ENCODE results near the gene STAT5A. TPM values are rescaled to one million over a fixed set of nuclear protein-coding genes. Genes with fewer than 3 reads are reported as not detected.
"Not testable (repeated sequence)": the region's sequence is repeated elsewhere in the genome, so short reads cannot be mapped to it uniquely, and the experiment has no call there.

STAT5A gene
- 100 to 1,000 TPM; 125 to 131 TPM for total RNA-seq

DNA sequence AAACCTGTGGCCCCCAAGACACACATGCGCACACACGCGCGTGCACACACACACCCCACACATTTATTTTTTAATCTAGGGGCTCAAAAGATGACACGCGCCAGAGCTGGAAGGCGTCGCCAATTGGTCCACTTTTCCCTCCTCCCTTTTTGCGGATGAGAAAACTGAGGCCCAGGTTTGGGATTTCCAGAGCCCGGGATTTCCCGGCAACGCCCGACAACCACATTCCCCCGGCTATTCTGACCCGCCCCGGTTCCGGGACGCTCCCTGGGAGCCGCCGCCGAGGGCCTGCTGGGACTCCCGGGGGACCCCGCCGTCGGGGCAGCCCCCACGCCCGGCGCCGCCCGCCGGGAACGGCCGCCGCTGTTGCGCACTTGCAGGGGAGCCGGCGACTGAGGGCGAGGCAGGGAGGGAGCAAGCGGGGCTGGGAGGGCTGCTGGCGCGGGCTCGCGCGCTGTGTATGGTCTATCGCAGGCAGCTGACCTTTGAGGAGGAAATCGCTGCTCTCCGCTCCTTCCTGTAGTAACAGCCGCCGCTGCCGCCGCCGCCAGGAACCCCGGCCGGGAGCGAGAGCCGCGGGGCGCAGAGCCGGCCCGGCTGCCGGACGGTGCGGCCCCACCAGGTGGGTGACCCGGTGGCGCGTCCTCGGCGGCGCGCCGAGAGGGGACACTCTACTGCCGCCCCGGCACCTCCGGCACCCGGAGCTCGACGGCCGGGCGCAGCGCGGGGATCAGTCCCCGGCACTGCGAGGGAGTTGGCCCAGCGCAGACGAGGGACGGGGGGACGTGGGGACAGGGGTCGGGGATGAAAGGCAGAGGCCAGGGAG lies at the start of gene STAT5A:
TSS of gene STAT5A (plus strand) at position 522 of the 826 bp plus-strand sequence. CDS start 914 bp downstream, outside the sequence.
- ATAC-seq (ENCODE audit: low read depth) (peak; percentile 84), DNase-seq (peak; percentile 85)
- Mint-ChIP-seq H3K4me3 (peak within 1 kb of the TSS; percentile 91), H3K36me3 (peaks cover 23% of the 10 kb centered on the region), H3K9me3 (no peaks in the 10 kb centered on the region), H3K27me3 (no peaks in the 10 kb centered on the region), H3K27ac (peak within 1 kb of the TSS; percentile 88), H3K4me1 (peaks cover 37% of the 10 kb centered on the region)
- POLR2A ChIA-PET = interaction anchor here (0.6 to 4.5 kb wide), 16 partner anchors 12 to 1798 kb away, joined by 3 to 108 read pairs (median 6); partner anchors contain the start of genes DHX58, EIF1, GHDC and KCNH4

DNA sequence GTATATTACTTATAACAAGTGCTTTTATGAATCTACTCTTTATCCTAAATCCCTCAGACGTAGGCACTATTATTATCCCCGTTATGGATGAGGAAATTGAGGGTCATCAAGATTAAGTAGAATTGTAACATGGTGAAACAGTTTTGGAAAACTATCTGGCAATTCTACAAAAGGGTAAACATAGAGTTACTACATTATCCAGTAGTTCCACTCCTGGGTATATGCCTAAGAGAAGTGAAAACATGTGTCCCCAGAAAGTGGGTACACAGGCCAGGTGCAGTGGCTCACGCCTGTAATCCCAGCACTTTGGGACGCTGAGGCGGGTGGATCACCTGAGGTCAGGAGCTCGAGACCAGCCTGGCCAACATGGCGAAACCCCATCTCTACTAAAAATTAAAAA lies 48.7 kb upstream of the STAT5A start:
- H3K4me3 Mint-ChIP-seq; H3K27ac Mint-ChIP-seq; ATAC-seq (ENCODE audit: low read depth); POLR2A ChIA-PET; H3K27me3 Mint-ChIP-seq; H3K36me3 Mint-ChIP-seq; DNase-seq; H3K9me3 Mint-ChIP-seq: not testable (repeated sequence)
- peaks cover 14% of the 10 kb centered on the region for H3K4me1 Mint-ChIP-seq

DNA sequence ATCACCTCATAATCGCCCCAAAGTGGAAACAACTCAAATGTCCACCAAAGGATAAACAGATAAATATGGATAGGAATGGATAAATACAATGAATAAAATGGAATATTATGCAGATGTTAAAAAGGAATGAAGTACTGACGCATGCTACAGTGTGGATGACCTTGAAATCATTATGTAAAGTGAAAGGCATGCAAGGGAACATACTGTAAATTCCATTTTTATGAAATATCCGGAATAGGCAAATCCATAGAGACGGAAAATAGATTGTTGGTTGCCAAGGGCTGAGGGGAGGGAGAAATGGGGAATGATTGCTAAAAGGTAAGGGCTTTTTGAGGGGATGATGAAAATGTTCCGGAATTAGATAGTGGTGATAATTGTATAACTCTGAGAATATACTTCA lies 48.1 kb upstream of the STAT5A start:
- H3K4me1 Mint-ChIP-seq = peaks cover 14% of the 10 kb centered on the region
- no peak overlapping the region for H3K4me3 Mint-ChIP-seq
- no peak overlapping the region for H3K27ac Mint-ChIP-seq
- peaks cover 3% of the 10 kb centered on the region for H3K36me3 Mint-ChIP-seq
- H3K27me3 Mint-ChIP-seq = no peaks in the 10 kb centered on the region
- POLR2A ChIA-PET = no interaction called here
- ATAC-seq (ENCODE audit: low read depth) (no peak), DNase-seq (no peak)
- no peaks in the 10 kb centered on the region for H3K9me3 Mint-ChIP-seq

DNA sequence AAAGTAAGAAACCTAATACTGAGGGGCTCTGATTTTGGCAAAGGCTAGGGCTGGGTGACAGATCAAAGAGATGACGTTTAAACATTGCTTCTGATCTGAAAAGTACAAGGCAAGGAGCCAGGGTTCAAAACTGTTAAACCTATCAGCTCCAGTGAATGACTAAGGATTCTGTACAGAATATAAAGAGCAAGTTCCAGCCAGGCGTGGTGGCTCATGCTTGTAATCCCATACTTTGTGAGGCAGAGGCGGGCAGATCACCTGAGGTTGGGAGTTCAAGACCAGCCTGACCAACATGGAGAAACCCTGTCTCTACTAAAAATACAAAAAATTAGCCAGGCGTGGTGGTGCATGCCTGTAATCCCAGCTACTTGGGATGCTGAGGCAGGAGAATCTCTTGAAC lies 47.4 kb upstream of the STAT5A start:
- H3K27ac Mint-ChIP-seq, POLR2A ChIA-PET: not testable (repeated sequence)
- peaks cover 16% of the 10 kb centered on the region for H3K4me1 Mint-ChIP-seq

DNA sequence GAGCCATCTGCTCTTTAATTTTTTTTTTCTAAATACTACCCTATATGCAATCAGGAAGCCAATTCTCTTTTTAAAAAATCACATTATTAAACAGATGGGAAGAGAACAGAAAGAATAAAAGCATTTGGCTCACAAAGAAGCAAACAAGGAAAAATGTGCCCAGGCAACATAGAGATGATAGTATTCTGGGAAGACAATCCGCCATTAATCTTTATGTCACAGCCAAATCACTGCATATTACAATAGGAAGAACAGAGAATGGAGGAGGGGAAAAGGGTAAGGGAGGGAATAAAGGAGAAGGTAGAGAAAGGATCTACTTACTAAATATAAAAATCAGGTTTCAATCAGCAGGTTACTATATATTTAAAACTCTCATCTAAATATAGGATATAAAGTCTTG lies 46.4 kb upstream of the STAT5A start:
- ATAC-seq (ENCODE audit: low read depth) (no peak), DNase-seq (no peak)
- H3K36me3 Mint-ChIP-seq = peaks cover 4% of the 10 kb centered on the region
- H3K27ac Mint-ChIP-seq = no peak overlapping the region
- H3K9me3 Mint-ChIP-seq = no peaks in the 10 kb centered on the region
- no peaks in the 10 kb centered on the region for H3K27me3 Mint-ChIP-seq
- POLR2A ChIA-PET = no interaction called here
- H3K4me1 Mint-ChIP-seq = peaks cover 19% of the 10 kb centered on the region
- no peak overlapping the region for H3K4me3 Mint-ChIP-seq

More for the DNA sequence above, 47.4 kb upstream of the STAT5A start:
- not testable (repeated sequence) for ATAC-seq (ENCODE audit: low read depth); H3K36me3 Mint-ChIP-seq; H3K9me3 Mint-ChIP-seq; DNase-seq; H3K27me3 Mint-ChIP-seq; H3K4me3 Mint-ChIP-seq

DNA sequence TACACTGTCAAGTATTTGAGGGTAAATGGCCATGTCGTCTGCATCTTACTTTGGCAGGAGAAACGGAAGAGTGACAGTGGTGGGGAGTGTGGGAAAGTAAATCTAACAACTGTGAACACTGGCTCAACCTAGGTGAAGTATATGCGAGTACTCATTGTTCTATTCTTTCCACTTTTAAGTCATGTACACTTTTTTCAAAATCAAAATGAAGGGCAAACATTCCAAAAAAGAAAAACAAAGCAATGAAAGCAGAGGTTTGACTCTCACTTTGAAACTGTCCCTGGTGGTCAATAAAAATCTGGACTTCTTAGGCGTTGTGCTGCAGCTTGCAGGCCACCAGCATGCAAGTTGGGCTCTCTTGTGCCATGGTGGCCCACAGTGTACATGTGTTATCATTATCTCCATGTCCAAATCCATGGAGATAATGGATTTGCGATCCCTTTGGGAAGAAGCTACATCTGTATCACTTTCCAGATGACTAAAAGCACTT lies 44.8 kb upstream of the STAT5A start:
- Mint-ChIP-seq H3K9me3 (no peaks in the 10 kb centered on the region), H3K27ac (no peak overlapping the region), H3K4me1 (peaks cover 29% of the 10 kb centered on the region), H3K4me3 (no peak overlapping the region), H3K36me3 (peaks cover 7% of the 10 kb centered on the region), H3K27me3 (no peaks in the 10 kb centered on the region)
- DNase-seq = no peak
- POLR2A ChIA-PET = no interaction called here
- ATAC-seq (ENCODE audit: low read depth) = no peak

DNA sequence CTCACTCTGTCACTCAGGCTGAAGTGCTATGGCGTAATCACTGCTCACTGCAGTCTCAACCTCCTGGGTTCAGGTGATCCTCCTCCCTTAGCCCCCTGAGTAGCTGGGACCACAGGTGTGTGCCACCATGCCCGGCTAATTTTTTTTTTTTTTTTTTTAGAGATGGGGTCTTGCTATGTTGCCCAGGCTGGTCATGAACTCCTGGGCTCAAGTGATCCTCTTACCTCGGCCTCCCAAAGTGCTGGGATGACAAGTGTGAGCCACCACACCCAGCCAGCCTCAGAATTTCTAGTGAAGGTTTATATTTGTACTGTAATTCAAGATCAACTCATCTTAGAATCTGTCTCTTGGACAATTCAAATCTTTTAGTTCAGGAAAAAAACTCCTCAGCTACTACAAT lies 44.2 kb upstream of the STAT5A start:
- DNase-seq; H3K27ac Mint-ChIP-seq; ATAC-seq (ENCODE audit: low read depth); H3K27me3 Mint-ChIP-seq; H3K9me3 Mint-ChIP-seq; H3K4me3 Mint-ChIP-seq; POLR2A ChIA-PET; H3K36me3 Mint-ChIP-seq: not testable (repeated sequence)
- peaks cover 32% of the 10 kb centered on the region for H3K4me1 Mint-ChIP-seq

DNA sequence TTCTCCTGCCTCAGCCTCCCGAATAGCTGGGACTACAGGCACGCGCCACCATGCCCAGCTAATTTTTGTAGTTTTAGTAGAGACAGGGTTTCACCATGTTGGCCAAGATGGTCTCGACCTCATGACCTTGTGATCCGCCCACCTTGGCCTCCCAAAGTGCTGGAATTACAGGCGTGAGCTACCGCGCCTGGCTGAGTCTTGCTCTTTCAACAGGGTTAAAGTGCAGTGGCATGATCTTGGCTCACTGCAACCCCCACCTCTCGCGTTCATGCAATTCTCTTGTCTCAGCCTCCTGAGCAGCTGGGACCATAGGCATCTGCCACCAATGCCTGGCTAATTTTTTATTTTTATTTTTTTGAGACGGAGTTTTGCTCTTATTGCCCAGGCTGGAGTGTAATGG lies 43.1 kb upstream of the STAT5A start:
- H3K4me3 Mint-ChIP-seq; H3K27me3 Mint-ChIP-seq; H3K9me3 Mint-ChIP-seq; ATAC-seq (ENCODE audit: low read depth); DNase-seq; H3K36me3 Mint-ChIP-seq; H3K27ac Mint-ChIP-seq; POLR2A ChIA-PET: not testable (repeated sequence)
- H3K4me1 Mint-ChIP-seq = peaks cover 41% of the 10 kb centered on the region

DNA sequence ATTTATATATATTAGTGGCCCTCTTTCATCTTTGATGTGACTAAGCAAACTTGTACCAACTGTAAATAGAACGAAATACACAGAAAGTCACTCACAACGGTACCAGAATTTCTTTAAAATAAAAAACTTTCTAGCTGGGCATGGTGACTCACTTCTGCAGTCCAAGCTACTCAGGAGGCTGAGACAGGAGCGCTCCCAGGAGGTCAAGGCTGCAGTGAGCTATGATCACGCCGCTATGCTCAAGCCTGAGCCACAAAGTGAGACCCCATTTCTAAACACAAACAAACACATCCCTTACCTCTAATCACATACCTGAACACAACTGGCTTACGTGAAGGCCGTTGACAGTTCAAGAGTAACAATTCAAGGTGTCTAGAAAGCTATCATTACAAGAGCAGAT lies 41.8 kb upstream of the STAT5A start:
- POLR2A ChIA-PET = interaction anchor here (3.2 to 4.4 kb wide), 2 partner anchors 30 to 42 kb away, joined by 37 to 62 read pairs; partner anchors contain the start of genes STAT5A and STAT5B
- Mint-ChIP-seq H3K4me3 (peak overlapping the region; percentile 63), H3K4me1 (peaks cover 43% of the 10 kb centered on the region), H3K27ac (peak overlapping the region; percentile 79), H3K9me3 (no peaks in the 10 kb centered on the region), H3K27me3 (no peaks in the 10 kb centered on the region), H3K36me3 (peaks cover 7% of the 10 kb centered on the region)
- DNase-seq = no peak
- no peak for ATAC-seq (ENCODE audit: low read depth)

DNA sequence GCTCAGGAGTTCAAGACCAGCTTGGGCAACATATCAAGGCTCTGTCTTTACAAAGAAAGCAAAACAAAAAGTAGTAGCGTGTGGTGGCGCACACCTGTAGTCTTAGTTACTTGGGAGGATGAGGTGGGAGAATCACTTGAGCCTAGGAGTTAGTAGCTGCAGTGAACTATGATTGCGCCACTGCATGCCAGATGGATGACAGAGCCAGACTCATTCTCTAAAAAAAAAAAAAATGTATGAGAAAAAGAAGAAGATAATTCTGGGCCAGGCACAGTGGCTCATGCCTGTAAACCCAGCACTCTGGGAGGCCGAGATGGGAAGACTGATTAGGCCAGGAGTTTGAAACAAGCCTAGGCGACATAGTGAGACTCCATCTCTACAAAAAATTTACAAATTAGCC lies 40.6 kb upstream of the STAT5A start:
- POLR2A ChIA-PET = interaction anchor here (0.6 to 4.4 kb wide), 15 partner anchors 9 to 318 kb away, joined by 3 to 62 read pairs (median 4); partner anchors contain the start of genes CNP, ODAD4, STAT5A and STAT5B
- peak overlapping the region; percentile 68 for H3K4me3 Mint-ChIP-seq
- peak overlapping the region; percentile 98 for H3K27ac Mint-ChIP-seq
- H3K9me3 Mint-ChIP-seq = no peaks in the 10 kb centered on the region
- H3K36me3 Mint-ChIP-seq = peaks cover 7% of the 10 kb centered on the region
- H3K27me3 Mint-ChIP-seq = no peaks in the 10 kb centered on the region
- peaks cover 46% of the 10 kb centered on the region for H3K4me1 Mint-ChIP-seq
- ATAC-seq (ENCODE audit: low read depth) = no peak
- DNase-seq = no peak

DNA sequence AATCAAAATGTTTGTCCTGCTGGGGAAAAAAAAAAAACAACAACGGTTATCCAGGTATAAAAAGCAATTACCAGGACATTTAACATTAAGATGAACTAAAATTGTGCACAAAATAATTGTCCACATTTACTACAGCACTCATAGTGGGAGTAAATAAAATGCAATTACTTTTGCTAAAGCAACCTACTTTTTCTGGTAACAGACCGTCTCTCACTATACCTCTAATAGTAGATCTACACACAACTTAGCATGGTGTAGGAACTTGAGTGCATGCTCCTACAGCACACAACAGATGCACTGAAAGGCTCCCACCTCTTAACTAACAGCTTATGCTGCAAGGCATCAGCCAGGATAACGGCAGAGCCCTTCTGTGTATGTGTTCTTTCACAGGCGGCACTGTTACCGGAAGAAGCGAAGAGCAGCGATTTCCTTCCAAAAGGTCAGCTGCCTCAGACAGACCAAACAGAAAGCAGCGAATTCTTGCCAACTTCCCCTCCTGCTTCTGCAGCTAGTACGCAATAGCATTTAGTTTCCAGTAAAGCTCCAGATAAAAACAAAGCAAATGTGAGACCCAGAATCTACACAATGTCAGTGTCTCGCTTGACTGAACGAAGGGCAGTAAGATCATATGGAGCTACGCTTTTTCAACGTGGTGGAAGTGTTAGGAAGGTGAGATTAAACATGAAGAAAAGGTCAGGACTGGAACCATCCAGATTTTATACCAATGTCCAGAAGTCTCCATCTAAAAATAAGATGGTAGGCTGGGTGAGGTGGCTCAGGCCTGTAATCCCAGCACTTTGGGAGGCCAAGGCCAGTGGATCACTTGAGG lies 39.7 kb upstream of the STAT5A start:
- ATAC-seq (ENCODE audit: low read depth) = peak; percentile 96
- peak; percentile 59 for DNase-seq
- no peaks in the 10 kb centered on the region for H3K9me3 Mint-ChIP-seq
- POLR2A ChIA-PET = interaction anchor here (0.5 to 4.4 kb wide), 23 partner anchors 10 to 898 kb away, joined by 3 to 62 read pairs (median 4); partner anchors contain the start of genes CNP, NAGLU, NKIRAS2 and ODAD4
- peak overlapping the region; percentile 98 for H3K27ac Mint-ChIP-seq
- peaks cover 52% of the 10 kb centered on the region for H3K4me1 Mint-ChIP-seq
- H3K36me3 Mint-ChIP-seq = peaks cover 9% of the 10 kb centered on the region
- H3K4me3 Mint-ChIP-seq = peak overlapping the region; percentile 94
- no peaks in the 10 kb centered on the region for H3K27me3 Mint-ChIP-seq

DNA sequence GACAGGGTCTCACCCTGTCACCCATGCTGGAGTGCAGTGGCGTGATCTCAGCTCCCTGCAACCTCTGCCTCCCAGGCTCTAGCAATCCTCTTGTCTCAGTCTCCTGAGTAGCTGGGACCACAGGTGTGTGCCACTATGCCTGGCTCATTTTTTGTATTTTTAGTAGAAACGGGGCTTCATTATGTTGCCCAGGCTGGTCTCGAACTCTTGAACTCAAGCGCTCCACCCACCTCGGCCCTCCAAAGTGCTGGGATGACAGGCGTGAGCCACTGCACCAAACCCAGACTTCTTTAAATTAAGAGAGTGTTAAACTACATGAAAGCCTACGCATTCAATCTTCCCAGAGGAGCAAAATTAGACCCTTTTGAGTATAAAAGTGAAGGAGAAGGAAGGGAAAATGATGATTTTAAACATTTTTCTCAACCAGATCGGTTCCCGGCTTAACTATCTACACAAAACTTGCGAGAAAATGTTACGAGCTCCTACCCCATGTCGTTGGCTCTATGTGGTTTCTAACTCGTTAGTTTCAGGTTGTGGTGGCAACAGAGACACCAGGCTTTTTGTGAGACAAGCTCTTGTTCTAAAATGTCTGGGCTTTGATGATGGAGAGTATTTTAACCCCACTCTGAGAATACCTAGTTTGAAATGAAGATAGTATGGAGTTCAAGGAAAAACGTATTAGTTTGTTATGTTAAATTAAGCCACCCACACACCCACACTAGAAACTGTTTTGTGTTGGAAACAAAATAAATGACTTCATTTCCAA lies 38.4 kb upstream of the STAT5A start:
- H3K4me1 Mint-ChIP-seq = peaks cover 50% of the 10 kb centered on the region
- H3K9me3 Mint-ChIP-seq = no peaks in the 10 kb centered on the region
- H3K27ac Mint-ChIP-seq = peak overlapping the region; percentile 86
- H3K36me3 Mint-ChIP-seq = peaks cover 11% of the 10 kb centered on the region
- H3K27me3 Mint-ChIP-seq = no peaks in the 10 kb centered on the region
- DNase-seq = no peak
- H3K4me3 Mint-ChIP-seq = peak overlapping the region; percentile 94
- peak; percentile 38 for ATAC-seq (ENCODE audit: low read depth)
- POLR2A ChIA-PET = interaction anchor here (0.6 to 4.4 kb wide), 11 partner anchors 9 to 164 kb away, joined by 3 to 62 read pairs (median 5); partner anchors contain the start of genes GHDC, STAT5A and STAT5B

Data from activated naive CD8-positive, alpha-beta T cell treated with anti-CD3 and anti-CD28 coated beads, Interleukin-2, amount 10 ng/mL, durations not matched to agents 7 days and 5 days (primary cell).